ENCODE measurements around the gene PRSS27. TPM values are rescaled to one million over a fixed set of nuclear protein-coding genes. Genes with fewer than 3 reads are reported as not detected.

Gene PRSS27
- polyA plus RNA-seq, 1 donor (not counting 4 experiments of a cell fraction or from before 2014, with no cell fraction given) = 0.20 TPM

DNA sequence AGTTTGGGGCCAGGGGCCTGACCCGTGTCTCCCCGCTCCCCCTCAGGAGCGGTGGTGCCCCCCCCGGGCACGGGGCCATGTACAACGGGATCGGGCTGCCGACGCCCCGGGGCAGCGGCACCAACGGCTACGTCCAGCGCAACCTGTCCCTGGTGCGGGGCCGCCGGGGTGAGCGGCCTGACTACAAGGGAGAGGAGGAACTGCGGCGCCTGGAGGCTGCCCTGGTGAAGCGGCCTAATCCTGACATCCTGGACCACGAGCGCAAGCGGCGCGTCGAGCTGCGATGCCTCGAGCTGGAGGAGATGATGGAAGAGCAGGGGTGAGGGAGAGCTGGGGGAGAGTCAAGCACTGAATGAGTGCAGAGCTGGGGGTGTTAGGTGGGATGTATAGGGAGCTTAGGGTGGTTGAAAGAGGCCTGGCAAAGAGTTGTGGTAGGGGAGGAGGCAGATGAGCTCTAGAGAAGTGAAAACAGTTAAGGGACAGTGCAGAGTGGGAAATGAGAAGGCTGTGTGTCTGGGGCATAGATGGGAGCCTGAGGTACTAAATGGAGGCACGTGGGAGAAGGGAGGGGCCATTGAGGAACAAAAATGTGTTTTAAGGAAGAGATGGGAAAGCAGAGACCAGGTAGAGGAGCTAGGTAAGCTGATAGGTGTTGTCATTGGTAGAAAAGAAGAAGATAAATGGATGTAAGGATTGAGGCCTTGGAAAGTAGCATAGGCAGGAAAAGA lies 36.4 kb upstream of the PRSS27 start:
- Histone ChIP-seq H2AFZ (ENCODE audit: control insufficient read depth, low read length) (no peak overlapping the region), H4K20me1 (ENCODE audit: control insufficient read depth, extremely low read depth, insufficient read depth, low read length) (peaks cover 54% of the 10 kb centered on the region), H3K4me2 (ENCODE audit: control insufficient read depth, extremely low read depth, insufficient read depth, low read depth, low read length) (no peak overlapping the region), H3K27ac (ENCODE audit: control insufficient read depth, insufficient read depth, low read length) (no peak overlapping the region), H3K9me1 (ENCODE audit: control insufficient read depth, extremely low read depth, insufficient read depth, low read length) (peaks cover 6% of the 10 kb centered on the region), H3K36me3 (ENCODE audit: control insufficient read depth in 2 of 2, extremely low read depth in 1 of 2, insufficient read depth in 2 of 2, low read length in 2 of 2) (peaks cover 30 to 54% of the 10 kb centered on the region in 2 experiments), H3K79me2 (ENCODE audit: control insufficient read depth, insufficient read depth, low read length) (peaks cover 84% of the 10 kb centered on the region), H3K9ac (ENCODE audit: control insufficient read depth, extremely low read depth, insufficient read depth, low read length) (no peak overlapping the region), H3K27me3 (ENCODE audit: control insufficient read depth, extremely low read depth, insufficient read depth, low read length) (no peaks in the 10 kb centered on the region), H3K4me1 (ENCODE audit: control insufficient read depth, extremely low read depth, insufficient read depth, low read length) (peaks cover 20% of the 10 kb centered on the region), H3K4me3 (ENCODE audit: control insufficient read depth in 2 of 3, extremely low read depth in 1 of 3, insufficient read depth in 2 of 3, low read depth in 1 of 3, low read length in 3 of 3) (no peak overlapping the region), H3K9me3 (ENCODE audit: control insufficient read depth, low read depth, low read length) (no peaks in the 10 kb centered on the region)
- DNase-seq (ENCODE audit: low read depth, low spot score) (no peak), FAIRE-seq (no peak)
- TF ChIP-seq EZH2 (IDR thresholded peaks at IDR 0.05; ENCODE audit: low read length) = no peak
- TF ChIP-seq, protein P1, sequence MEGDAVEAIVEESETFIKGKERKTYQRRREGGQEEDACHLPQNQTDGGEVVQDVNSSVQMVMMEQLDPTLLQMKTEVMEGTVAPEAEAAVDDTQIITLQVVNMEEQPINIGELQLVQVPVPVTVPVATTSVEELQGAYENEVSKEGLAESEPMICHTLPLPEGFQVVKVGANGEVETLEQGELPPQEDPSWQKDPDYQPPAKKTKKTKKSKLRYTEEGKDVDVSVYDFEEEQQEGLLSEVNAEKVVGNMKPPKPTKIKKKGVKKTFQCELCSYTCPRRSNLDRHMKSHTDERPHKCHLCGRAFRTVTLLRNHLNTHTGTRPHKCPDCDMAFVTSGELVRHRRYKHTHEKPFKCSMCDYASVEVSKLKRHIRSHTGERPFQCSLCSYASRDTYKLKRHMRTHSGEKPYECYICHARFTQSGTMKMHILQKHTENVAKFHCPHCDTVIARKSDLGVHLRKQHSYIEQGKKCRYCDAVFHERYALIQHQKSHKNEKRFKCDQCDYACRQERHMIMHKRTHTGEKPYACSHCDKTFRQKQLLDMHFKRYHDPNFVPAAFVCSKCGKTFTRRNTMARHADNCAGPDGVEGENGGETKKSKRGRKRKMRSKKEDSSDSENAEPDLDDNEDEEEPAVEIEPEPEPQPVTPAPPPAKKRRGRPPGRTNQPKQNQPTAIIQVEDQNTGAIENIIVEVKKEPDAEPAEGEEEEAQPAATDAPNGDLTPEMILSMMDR (optimal IDR thresholded peaks at IDR 0.05 in 1 of 3, IDR thresholded peaks at IDR 0.05 in 1 of 3, conservative IDR thresholded peaks at IDR 0.05 in 1 of 3; ENCODE audit: extremely low read depth in 1 of 3, insufficient read depth in 2 of 3, low read length in 3 of 3) = no peak
- dilution Hi-C loops (cut with MboI; ENCODE audit: extremely low pct_ligation_motif_present, low sequenced_read_pairs) = no loop called here

DNA sequence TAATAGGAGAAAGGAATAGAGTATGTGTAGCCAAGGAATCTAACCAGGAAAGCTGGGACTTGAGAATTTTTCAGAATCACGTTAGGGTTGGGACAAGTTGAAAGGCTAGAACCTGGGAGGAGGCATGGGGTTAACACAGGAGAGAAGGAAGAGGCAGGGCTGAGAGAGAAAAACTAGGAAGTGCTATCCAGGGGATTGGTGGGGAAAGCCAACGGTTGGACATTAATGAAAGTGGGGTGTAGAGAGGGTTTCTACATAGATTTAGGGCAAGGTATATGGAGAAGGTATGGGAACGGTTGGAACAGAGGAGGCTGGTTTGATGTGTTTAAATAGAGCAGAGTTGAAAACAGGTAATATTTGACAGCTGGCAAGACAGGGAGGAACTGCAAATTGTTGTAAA lies 35.1 kb upstream of the PRSS27 start:
- TF ChIP-seq EZH2 (IDR thresholded peaks at IDR 0.05; ENCODE audit: low read length) = no peak
- TF ChIP-seq, protein P1 (optimal IDR thresholded peaks at IDR 0.05 in 1 of 3, IDR thresholded peaks at IDR 0.05 in 1 of 3, conservative IDR thresholded peaks at IDR 0.05 in 1 of 3; ENCODE audit: extremely low read depth in 1 of 3, insufficient read depth in 2 of 3, low read length in 3 of 3) = no peak
- FAIRE-seq = no peak
- peaks cover 22% of the 10 kb centered on the region for H3K4me1 ChIP-seq (ENCODE audit: control insufficient read depth, extremely low read depth, insufficient read depth, low read length)
- H3K79me2 ChIP-seq (ENCODE audit: control insufficient read depth, insufficient read depth, low read length) = peaks cover 77% of the 10 kb centered on the region
- dilution Hi-C loops (cut with MboI; ENCODE audit: extremely low pct_ligation_motif_present, low sequenced_read_pairs) = no loop called here
- no peaks in the 10 kb centered on the region for H3K27me3 ChIP-seq (ENCODE audit: control insufficient read depth, extremely low read depth, insufficient read depth, low read length)
- H3K9ac ChIP-seq (ENCODE audit: control insufficient read depth, extremely low read depth, insufficient read depth, low read length) = no peak overlapping the region
- peak overlapping the region in 2 of 3 experiments; percentile 47 to 95 for H3K4me3 ChIP-seq (ENCODE audit: control insufficient read depth in 2 of 3, extremely low read depth in 1 of 3, insufficient read depth in 2 of 3, low read depth in 1 of 3, low read length in 3 of 3)
- H3K36me3 ChIP-seq (ENCODE audit: control insufficient read depth in 2 of 2, extremely low read depth in 1 of 2, insufficient read depth in 2 of 2, low read length in 2 of 2) = peaks cover 27 to 42% of the 10 kb centered on the region in 2 experiments
- no peak overlapping the region for H3K27ac ChIP-seq (ENCODE audit: control insufficient read depth, insufficient read depth, low read length)
- H3K9me3 ChIP-seq (ENCODE audit: control insufficient read depth, low read depth, low read length) = no peaks in the 10 kb centered on the region
- H3K9me1 ChIP-seq (ENCODE audit: control insufficient read depth, extremely low read depth, insufficient read depth, low read length) = peaks cover 5% of the 10 kb centered on the region
- DNase-seq (ENCODE audit: low read depth, low spot score) = no peak
- H3K4me2 ChIP-seq (ENCODE audit: control insufficient read depth, extremely low read depth, insufficient read depth, low read depth, low read length) = peak overlapping the region; percentile 98
- peaks cover 52% of the 10 kb centered on the region for H4K20me1 ChIP-seq (ENCODE audit: control insufficient read depth, extremely low read depth, insufficient read depth, low read length)
- no peak overlapping the region for H2AFZ ChIP-seq (ENCODE audit: control insufficient read depth, low read length)
